ENCODE data around the gene NACC1.

DNA sequence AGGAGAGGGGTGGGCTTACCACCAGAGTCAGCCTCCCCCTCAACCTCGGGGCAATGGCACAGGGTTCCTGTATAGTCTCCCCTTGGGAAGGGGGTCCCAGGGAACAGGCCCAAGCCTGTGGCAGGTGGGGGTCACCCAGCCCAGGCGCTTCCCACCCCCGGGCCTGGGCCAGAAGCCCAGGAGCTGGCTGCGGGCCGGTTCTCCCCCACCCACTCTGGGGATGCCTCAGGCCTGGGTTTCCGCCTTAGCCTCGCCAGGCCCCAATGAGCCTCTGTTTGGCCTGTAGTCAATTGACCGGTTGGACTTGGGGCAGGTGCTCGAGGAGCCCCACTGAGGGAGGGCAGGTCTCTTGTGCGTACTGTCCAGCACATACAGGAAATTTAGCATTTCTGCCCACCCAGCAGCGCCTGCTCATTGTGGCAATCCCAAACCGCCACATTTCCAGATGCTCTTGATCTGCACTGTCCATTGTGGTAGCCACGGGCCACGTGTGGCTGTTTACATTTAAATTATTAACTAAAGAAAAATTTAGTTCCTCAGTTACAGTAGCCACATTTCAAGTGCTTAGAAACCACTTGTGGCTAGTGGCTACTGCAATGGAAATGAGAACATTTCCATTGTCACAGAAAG is 25.3 kb upstream of the NACC1 start:
- TF ChIP-seq, protein P1, sequence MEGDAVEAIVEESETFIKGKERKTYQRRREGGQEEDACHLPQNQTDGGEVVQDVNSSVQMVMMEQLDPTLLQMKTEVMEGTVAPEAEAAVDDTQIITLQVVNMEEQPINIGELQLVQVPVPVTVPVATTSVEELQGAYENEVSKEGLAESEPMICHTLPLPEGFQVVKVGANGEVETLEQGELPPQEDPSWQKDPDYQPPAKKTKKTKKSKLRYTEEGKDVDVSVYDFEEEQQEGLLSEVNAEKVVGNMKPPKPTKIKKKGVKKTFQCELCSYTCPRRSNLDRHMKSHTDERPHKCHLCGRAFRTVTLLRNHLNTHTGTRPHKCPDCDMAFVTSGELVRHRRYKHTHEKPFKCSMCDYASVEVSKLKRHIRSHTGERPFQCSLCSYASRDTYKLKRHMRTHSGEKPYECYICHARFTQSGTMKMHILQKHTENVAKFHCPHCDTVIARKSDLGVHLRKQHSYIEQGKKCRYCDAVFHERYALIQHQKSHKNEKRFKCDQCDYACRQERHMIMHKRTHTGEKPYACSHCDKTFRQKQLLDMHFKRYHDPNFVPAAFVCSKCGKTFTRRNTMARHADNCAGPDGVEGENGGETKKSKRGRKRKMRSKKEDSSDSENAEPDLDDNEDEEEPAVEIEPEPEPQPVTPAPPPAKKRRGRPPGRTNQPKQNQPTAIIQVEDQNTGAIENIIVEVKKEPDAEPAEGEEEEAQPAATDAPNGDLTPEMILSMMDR (IDR thresholded peaks at IDR 0.05), result no peak
- TF ChIP-seq POLR2A (IDR thresholded peaks at IDR 0.05), result no peak
- no peak for TF ChIP-seq POLR2AphosphoS5 (IDR thresholded peaks at IDR 0.05)
